IgD-negative memory B cell (primary cell): Measurements from ENCODE around the gene IL33. TPM values are rescaled to one million over a fixed set of nuclear protein-coding genes. Genes with fewer than 3 reads are reported as not detected.

Experiments used
- H3K27ac Mint-ChIP-seq, 3 donors: one replicate each; pipeline ENCODE4 v1.8.0; 2020 to 2022; ENCODE audit warnings: mild to moderate bottlenecking in 3 of 3, mixed read lengths in 3 of 3, moderate library complexity in 1 of 3
- H3K27me3 Mint-ChIP-seq: one replicate; pipeline ENCODE4 v1.8.0; 2021; ENCODE audit warnings: mixed read lengths
- H3K36me3 Mint-ChIP-seq: one replicate; pipeline ENCODE4 v1.8.0; 2020; ENCODE audit warnings: mild to moderate bottlenecking, mixed read lengths
- H3K4me1 Mint-ChIP-seq, 3 donors: one replicate each; pipeline ENCODE4 v1.8.0; 2020 to 2022; ENCODE audit warnings: mixed read lengths in 3 of 3, mild to moderate bottlenecking in 1 of 3
- H3K4me3 Mint-ChIP-seq, 4 donors: one replicate each; pipeline ENCODE4 v1.8.0; 2020 to 2022; ENCODE audit warnings: mild to moderate bottlenecking in 4 of 4, mixed read lengths in 4 of 4, moderate library complexity in 3 of 4
- H3K9me3 Mint-ChIP-seq, 3 donors: one replicate each; pipeline ENCODE4 v1.8.0; 2020 to 2021; ENCODE audit warnings: mixed read lengths in 3 of 3, mild to moderate bottlenecking in 1 of 3
- polyA plus RNA-seq: library from polyadenylated mRNA; unstranded; fragments of 300-500 nt; fragmentation: Illumina TruSeq; gene quantifications from one replicate; pipeline ENCODE4 v1.2.3, GENCODE V29; 2021

The IL33 gene
- polyA plus RNA-seq, 1 donor from 2014 or later: not detected

GRCh38 chr9:6304232-6304631 is 88.6 kb downstream of the IL33 start:
- Mint-ChIP-seq H3K9me3 (no peaks in the 10 kb centered on the region), H3K36me3 (peaks cover 1% of the 10 kb centered on the region), H3K4me3 (no peak overlapping the region), H3K4me1 (peaks cover 0 to 2% (median 0%) of the 10 kb centered on the region in 3 donors), H3K27ac (no peak overlapping the region), H3K27me3 (peaks cover 3% of the 10 kb centered on the region)

GRCh38 chr9:6305954-6306563 is 90.5 kb downstream of the IL33 start:
- H3K36me3 Mint-ChIP-seq: peaks cover 1% of the 10 kb centered on the region
- H3K9me3 Mint-ChIP-seq: no peaks in the 10 kb centered on the region
- peaks cover 3% of the 10 kb centered on the region for H3K27me3 Mint-ChIP-seq
- H3K27ac Mint-ChIP-seq: no peak overlapping the region
- H3K4me1 Mint-ChIP-seq: peaks cover 0 to 2% (median 0%) of the 10 kb centered on the region in 3 donors
- no peak overlapping the region for H3K4me3 Mint-ChIP-seq

Other genes with a start within 250 kb of the IL33 start
- gene RANBP6, start 200.2 kb upstream of the IL33 start, polyA plus RNA-seq: 10.0 TPM
- not detected for gene TPD52L3, start 112.6 kb downstream of the IL33 start, polyA plus RNA-seq
- 25.4 TPM for gene UHRF2, start 197.4 kb downstream of the IL33 start, polyA plus RNA-seq